ENCODE results near the gene ACRV1.

Gene ACRV1

DNA sequence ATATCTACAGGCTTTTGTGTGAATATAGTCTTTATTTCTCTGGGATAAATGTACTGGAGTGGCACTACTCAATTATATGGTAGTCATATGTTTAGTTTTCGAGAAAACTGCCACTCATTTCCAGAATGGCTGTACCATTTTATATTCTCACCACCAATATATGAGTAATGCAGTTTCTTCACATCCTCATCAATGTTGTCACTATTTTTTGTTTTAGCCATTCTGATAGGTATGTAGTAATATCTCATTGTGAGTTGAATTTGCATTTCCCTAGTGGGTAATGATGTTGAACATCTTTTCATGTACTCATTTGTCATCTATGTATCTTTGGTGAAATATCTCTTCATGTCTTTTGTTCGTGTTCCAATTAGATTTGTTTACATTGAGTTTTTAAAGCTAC lies 18.0 kb downstream of the ACRV1 start:
- no peak for DNase-seq (ENCODE audit: low read depth in 2 of 3, low spot score in 2 of 3)

- no peak for DNase-seq (ENCODE audit: low read depth in 2 of 3, low spot score in 2 of 3)
These were observed 31.0 kb downstream of the ACRV1 start for GRCh38 chr11:125649465-125650166.

DNA sequence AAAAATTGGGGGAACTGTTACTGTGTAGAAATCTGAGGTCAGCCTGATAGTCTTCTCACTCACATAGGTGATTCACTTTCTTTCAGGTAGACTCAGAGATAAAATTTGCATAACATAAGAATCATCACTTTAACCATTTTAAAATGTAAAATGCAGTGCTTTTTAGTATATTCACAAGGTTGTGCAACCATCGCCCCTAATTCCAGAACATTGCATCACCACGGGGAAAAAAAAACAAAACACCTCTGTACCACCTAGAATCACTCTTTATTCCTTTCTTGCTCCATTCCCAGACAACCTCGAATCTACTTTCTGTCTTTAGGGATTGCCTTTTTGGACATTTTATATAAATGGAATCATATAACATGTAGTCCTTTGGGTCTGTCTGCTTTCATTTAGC lies 34.8 kb downstream of the ACRV1 start:
- DNase-seq (ENCODE audit: low read depth in 2 of 3, low spot score in 2 of 3) = no peak

DNA sequence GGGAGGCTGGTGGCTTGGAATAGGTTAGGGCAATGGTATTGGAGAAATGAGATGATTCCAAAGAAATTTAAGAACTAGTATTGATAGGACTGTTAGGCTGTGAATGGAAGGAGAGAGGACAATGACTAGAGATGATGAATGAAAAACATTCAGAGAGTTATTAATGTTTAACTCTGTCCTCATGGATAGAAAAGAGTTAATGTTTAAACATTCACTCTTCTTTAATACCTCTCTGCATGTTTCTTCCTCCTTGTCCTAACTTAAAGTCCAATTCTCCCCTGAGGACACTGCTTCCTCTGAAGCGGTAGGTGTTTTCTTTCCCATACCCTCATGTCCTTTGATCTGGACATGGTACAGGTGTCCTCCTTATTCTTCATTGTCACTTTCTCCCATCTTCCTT lies 42.3 kb downstream of the ACRV1 start:
- no peak for DNase-seq (ENCODE audit: low read depth in 2 of 3, low spot score in 2 of 3)

GRCh38 chr11:125637840-125638239 lies 42.8 kb downstream of the ACRV1 start:
- DNase-seq (ENCODE audit: low read depth in 2 of 3, low spot score in 2 of 3) = no peak

DNA sequence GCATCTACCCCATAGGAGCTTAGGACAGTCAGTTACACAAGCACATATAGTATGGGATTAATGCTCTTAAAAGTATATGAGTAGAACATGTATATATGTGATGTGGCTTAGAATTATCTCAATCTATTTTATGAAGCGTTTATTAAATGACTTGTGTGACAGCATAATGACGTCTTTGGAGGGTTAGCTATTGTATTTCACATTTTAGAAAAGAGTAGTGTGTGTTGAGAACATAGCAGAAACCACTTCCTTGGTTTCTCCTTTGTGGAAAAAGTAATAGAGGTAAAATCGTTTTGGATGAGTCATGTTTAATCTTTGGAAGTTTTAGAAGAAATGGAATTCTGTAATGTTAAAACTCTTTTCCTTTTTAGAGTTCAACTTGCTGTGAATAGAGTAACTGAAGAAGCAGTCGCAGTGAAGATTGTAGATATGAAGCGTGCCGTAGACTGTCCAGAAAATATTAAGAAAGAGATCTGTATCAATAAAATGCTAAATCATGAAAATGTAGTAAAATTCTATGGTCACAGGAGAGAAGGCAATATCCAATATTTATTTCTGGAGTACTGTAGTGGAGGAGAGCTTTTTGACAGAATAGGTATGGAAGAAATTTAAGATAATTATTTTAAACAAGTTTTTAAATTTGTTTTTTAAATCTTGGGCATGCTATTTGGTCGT lies 53.3 kb downstream of the ACRV1 start:
- no peak for DNase-seq (ENCODE audit: low read depth in 2 of 3, low spot score in 2 of 3)

DNA sequence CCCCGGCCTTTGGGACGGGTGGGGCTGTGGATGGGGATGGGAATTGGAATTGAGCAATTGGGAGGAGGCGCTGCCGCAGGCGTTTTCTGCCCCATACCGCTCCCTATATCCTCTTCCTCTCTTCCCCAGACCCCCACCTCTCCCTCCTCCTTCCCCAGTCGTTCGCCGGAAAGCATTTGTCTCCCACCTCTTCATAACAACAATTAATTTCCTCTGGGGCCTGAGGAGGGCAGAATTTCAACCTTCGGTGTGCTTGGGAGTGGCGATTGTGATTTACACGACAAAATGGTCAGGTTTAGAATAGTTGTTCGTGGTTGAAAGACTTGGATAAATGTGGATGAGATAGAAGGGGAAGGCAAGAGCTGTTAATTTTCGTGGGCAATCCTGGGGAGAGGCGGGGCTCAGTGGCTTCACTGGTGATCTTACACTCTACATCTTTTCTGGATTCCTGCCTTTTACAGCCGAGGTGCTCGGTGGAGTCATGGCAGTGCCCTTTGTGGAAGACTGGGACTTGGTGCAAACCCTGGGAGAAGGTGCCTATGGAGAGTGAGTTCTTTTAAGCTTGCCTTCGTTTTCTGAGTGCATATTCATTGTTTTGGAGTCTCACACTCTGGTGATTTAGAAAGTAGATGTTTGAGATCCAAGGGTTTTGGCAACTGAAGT lies 54.2 kb downstream of the ACRV1 start:
- DNase-seq (ENCODE audit: low read depth in 2 of 3, low spot score in 2 of 3) = no peak

DNA sequence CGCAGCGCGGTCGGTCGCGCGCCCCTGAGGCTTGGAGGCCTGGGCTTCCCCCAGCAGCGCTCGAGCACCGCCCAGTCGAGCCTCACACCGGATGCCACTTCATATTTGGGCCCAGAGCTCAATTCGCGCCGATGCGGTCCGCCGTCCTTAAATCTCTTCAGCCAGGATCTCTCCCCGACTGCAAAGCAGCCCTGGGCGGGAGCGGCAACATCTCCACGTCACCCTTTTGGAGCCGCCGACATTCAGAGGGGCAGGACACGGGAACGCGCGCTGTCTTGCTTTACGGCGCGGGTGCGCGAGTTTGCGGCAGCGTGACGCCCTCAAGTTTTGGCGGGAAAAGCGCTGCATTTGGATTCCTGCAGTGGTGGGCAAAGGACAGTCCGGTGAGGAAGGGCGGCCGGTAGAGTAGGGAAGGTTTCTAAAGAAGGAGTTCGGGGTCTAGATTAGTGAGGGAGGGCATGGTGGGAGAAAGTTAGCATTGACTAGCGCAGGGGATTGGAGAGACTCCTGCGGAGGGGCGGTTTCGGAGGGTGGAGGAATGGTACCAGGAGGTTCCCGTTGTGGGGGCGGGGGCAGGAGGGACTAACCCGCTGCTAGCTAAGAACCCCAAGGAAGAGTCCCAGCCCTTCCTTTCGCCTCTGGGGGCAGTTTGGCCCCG lies 54.9 kb downstream of the ACRV1 start:
- DNase-seq (ENCODE audit: low read depth in 2 of 3, low spot score in 2 of 3) = peak; percentile 74 to 90 (median 84)

GRCh38 chr11:125625225-125625629 lies 55.4 kb downstream of the ACRV1 start:
- no peak for DNase-seq (ENCODE audit: low read depth in 2 of 3, low spot score in 2 of 3)

DNA sequence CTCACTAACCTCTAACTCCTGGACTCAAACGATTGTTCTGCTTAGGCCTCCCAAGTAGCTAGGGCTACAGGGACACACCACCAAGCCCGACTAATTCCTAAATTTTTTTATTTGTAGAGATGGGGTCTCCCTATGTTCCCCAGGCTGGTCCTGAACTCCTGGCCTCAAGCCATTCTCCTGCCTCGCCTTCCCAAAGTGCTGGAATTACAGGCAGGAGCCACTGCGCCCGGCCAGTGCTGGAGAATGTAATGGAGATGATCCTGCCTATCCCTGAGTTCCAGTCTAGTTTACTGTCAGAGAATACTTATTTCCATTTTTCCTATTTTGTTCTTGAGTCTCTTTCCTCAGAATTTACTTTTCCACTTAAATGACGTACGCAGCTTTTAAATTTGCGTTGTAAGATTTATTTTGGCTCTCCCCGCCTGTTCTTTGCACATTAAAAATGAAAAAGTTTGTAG lies 55.9 kb downstream of the ACRV1 start, which contains the start of gene CHEK1:
CHEK1 (plus strand) TSS at position 408 of the 458 bp plus-strand sequence. CDS start 1,606 bp downstream, outside the sequence.
- no peak for DNase-seq (ENCODE audit: low read depth in 2 of 3, low spot score in 2 of 3)

DNA sequence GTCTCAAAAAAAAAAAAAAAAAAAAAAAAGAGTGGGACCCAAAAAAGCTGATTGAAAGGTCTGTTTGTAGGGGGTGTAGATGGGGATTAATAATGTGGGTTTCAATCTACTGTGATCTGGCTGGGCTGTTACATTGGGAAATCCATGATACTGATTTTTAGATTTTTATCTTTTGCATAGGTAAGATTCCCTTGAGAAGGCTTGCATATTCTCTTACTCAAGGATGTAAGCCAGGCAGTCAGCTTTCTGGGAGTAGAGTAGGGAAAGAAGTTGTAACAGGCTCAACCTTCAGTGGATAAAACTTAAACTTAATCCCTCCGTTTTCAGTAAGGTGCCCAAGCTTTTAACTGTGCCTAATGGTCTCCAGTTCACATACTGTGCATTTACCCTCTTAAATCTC lies 57.6 kb downstream of the ACRV1 start:
- no peak for DNase-seq (ENCODE audit: low read depth in 2 of 3, low spot score in 2 of 3)

DNA sequence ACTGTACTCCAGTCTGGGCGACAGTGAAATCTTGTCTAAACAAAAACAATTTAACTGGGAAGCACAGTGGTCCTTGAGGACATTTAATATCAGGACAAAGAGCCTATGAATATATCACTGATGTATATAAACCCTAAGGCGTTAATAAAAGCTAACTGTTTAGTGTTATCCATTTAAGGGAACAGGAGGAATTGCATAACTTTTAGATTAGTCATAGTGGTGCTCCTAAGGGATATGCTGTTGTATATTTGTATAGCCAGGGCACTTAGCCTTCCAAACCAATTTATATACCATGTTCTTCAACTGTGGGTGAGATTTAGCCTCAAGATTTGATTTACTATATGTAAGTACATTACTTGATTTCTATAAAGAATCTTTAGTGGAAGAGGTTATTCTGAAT lies 58.7 kb downstream of the ACRV1 start:
- no peak for DNase-seq (ENCODE audit: low read depth in 2 of 3, low spot score in 2 of 3)

Data from activated CD8-positive, alpha-beta memory T cell treated with anti-CD3 and anti-CD28 coated beads for 48 hours (primary cell).